GM12801 (cell line): ENCODE data around the gene MAGI1.

Source experiments
- TF ChIP-seq, protein P1 (sequence below): IDR thresholded peaks from one replicate; pipeline ENCODE4 v1.5.1; 2011; ENCODE audit warnings: control low read depth; ENCODE audit not compliant: insufficient read length; ENCODE audit errors: extremely low read depth

Gene MAGI1

DNA sequence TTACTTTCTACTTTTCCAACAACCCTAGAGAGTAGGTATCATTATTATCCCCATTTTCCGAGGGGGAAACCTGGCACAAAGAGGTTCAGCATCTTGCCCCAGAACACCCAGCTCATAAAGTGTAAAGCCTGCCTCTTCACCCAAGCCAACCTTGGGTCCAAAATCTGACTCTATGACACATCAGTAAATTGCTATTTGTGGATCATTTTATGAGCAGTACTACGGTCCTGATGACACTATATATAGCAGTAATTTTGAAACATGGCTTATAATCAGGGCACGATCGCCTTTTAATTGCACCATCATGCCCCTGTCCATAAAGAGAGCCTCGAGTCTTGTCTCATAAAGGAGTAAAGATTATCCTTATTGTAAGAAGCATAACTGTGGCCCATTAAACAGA is 9.7 kb downstream of the MAGI1 start:
- TF ChIP-seq, protein P1, sequence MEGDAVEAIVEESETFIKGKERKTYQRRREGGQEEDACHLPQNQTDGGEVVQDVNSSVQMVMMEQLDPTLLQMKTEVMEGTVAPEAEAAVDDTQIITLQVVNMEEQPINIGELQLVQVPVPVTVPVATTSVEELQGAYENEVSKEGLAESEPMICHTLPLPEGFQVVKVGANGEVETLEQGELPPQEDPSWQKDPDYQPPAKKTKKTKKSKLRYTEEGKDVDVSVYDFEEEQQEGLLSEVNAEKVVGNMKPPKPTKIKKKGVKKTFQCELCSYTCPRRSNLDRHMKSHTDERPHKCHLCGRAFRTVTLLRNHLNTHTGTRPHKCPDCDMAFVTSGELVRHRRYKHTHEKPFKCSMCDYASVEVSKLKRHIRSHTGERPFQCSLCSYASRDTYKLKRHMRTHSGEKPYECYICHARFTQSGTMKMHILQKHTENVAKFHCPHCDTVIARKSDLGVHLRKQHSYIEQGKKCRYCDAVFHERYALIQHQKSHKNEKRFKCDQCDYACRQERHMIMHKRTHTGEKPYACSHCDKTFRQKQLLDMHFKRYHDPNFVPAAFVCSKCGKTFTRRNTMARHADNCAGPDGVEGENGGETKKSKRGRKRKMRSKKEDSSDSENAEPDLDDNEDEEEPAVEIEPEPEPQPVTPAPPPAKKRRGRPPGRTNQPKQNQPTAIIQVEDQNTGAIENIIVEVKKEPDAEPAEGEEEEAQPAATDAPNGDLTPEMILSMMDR, result no peak

DNA sequence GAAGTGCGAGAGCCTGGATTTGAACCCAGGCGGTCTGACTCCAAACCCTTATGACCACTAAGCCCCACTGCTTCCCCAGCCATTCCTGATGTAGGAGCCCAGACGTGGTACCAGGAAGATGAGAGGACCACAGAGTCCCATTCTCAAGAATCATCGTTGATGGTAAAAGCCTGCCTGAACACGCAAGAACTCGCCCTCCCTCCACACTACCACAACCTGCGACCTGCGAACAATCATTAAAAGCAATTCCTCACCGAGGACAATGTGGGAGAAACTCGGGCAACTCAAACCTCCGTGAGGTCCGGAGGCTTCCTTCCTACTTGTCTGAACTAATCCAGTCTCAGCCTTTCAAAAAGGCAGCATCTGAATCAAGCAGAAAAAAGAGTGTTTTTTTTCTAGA is 10.3 kb downstream of the MAGI1 start:
- TF ChIP-seq, protein P1, result no peak

DNA sequence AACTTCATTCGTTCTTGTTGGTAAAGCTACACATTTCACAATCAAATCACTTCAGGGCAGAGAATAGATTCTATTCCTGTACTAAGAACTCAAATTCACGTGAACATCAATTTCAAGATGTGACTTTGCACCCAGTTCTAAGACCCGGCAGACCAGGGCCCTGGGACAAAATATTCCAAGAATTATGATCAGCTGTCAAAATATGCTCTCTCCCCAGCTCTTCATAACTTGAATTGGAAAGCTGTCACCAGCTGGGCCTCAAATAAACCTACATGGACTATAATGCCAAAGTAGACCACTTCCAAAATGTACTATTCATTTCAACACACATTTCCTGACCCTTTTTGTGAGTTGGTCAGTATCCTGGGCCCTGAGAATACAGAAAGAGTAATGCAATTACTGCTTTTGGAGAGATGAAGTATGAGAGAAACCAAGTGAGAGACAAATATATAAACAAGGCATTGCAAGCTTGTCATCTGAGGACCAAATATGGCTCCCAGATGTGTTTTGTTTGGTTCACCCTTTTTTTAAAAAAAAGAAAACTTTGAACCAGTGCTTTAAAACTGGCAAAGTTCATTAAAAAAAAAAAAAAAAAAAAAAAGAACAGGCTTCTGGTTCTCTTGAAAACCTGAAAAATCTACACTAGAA is 14.9 kb downstream of the MAGI1 start:
- TF ChIP-seq, protein P1, result no peak

DNA sequence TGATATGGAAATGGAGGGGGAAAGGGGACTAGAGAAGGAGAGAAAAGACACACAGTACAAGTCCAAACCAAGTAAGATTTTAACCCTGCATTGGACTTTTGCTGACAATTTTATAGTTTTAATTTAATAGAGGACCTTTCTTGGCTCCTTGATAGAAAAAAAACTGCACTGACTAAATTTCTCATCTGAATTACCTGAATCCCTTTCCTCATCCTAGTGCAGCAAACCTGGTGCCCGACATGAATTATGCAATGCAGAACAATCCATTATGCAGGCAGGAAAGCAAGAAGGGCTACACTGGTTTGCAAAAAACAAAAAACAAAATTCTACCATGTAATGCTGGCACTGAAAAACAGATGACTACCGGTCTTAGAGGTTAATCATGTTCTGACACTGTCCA is 15.5 kb downstream of the MAGI1 start:
- TF ChIP-seq, protein P1, result no peak

DNA sequence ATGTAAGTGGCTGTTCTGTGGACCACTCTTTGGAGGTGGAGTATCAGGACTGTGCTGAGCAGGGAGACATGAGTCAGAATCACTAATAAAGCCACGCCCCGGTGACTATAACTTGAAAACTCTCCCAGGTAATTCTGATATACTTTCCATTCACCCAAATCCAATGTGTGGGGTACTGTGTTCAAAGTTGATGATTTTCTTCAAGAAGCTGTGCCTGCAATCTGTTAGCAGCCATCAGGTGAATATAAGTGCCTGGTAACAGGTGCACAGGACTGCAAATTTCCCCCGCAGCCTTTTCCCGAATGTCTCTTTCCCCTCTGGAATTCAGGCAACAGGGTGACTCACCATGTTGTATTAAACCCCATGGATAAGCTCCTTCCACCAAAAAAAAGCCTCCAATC is 17.0 kb downstream of the MAGI1 start:
- TF ChIP-seq, protein P1, result no peak

DNA sequence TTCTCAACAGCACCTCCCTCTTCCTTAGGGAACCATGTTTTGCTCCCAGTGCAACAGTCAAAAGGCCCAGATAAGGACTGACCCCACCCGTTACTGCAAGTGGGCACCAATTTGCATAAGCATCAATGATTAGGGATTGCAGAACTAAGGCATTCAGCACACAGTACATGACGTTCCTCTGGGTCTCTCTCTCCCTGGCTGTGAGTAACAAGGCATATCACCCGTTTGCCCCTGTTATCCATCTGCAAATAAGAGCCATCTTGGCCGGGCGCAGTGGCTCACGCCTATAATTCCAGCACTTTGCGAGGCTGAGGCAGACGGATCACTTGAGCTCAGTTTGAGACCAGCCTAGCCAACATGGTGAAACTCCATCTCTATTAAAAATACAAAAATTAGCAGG is 18.8 kb downstream of the MAGI1 start:
- TF ChIP-seq, protein P1, result no peak

- TF ChIP-seq, protein P1, result no peak
Observed at GRCh38 chr3:66018057-66019033, 20.4 kb downstream of the MAGI1 start.
